Heart right ventricle (tissue), 16 donors: Measurements from ENCODE around the gene VPS13C. TPM values are rescaled to one million over a fixed set of nuclear protein-coding genes. Genes with fewer than 3 reads are reported as not detected.

Source experiments
- ATAC-seq, 8 donors: fragments of 200-7000 bp; cut with Tn5 transposase; one replicate each; pipeline ENCODE4 v1.9.1; 2020; ENCODE audit warnings: mild to moderate bottlenecking in 8 of 8, moderate library complexity in 8 of 8, moderate number of reproducible peaks in 1 of 8
- DNase-seq, 2 donors: peaks; one replicate each; pipeline ENCODE4 v3.0.0-alpha.2; 2020
- H3K27ac ChIP-seq, 10 donors: fragments of 200-600 bp; sonication (generic) in 2 of 10; one replicate each; pipeline versions ENCODE4 v1.5.0 to v1.8.0; 2020 to 2022; ENCODE audit warnings: mild to moderate bottlenecking in 3 of 10
- H3K27me3 ChIP-seq, 7 donors: fragments of 200-600 bp; one replicate each; pipeline ENCODE4 v1.8.0; 2021 to 2022; ENCODE audit warnings: mild to moderate bottlenecking in 2 of 7
- H3K36me3 ChIP-seq, 9 donors: fragments of 200-600 bp; sonication (generic) in 1 of 9; one replicate each; pipeline versions ENCODE4 v1.5.0 to v1.8.0; 2020 to 2022; ENCODE audit warnings: mild to moderate bottlenecking in 2 of 9
- H3K4me1 ChIP-seq, 9 donors: fragments of 200-600 bp; sonication (generic) in 1 of 9; one replicate each; pipeline versions ENCODE4 v1.5.0 to v1.8.0; 2020 to 2022; ENCODE audit warnings: mild to moderate bottlenecking in 4 of 9
- H3K4me3 ChIP-seq, 10 donors: fragments of 200-600 bp; sonication (generic) in 2 of 10; one replicate each; pipeline versions ENCODE4 v1.5.0 to v1.8.0; 2020 to 2022; ENCODE audit warnings: mild to moderate bottlenecking in 7 of 10, moderate library complexity in 2 of 10
- H3K9me3 ChIP-seq, 11 donors: fragments of 200-600 bp in 10 of 11; sonication (generic) in 2 of 11; one replicate each; pipeline versions ENCODE4 v1.5.0 to v1.8.0; 2013 to 2022; ENCODE audit warnings: mild to moderate bottlenecking in 2 of 11, control low read depth in 1 of 11, moderate library complexity in 1 of 11
- CTCF ChIP-seq, 9 donors: fragments of 200-600 bp; sonication (generic) in 2 of 9; IDR thresholded peaks; one replicate each; pipeline versions ENCODE4 v1.5.0 to v1.8.0; 2021 to 2022; ENCODE audit warnings: antibody characterized with exemption in 9 of 9, mild to moderate bottlenecking in 5 of 9, moderate library complexity in 1 of 9
- WGBS, 2 donors: extraction: QIAGEN DNeasy Blood & Tissue Kit; methylation state at CpG; one replicate each; pipeline ENCODE4 v1.1.7; 2013; ENCODE audit warnings: inconsistent platforms in 1 of 2; 5-methylcytosine and 5-hydroxymethylcytosine counted together
- intact Hi-C, 10 donors: fragments of 100-400 bp; cut with DNase I; formaldehyde crosslinking; loops; one replicate each; pipeline versions ENCODE4 v1.11.1 to v1.14.2; 2022
- polyA plus RNA-seq, 2 donors: library from polyadenylated mRNA; stranded (reverse); fragments of 200-250 nt; gene quantifications; one replicate each; pipeline ENCODE4 v1.2.3, GENCODE V29; 2013
- total RNA-seq, 10 donors: library from RNA; stranded (reverse); fragmentation: NEBNext Ultra II Directional in 3 of 10; extraction: Animal tissue kit (Norgen Biotek cat#: 25700) in 3 of 10; gene quantifications; one replicate each; pipeline versions ENCODE4 v1.2.1 to v1.2.4, GENCODE V29; 2021 to 2023
- donor health status: Arrhythmogenic right ventricular cardiomyopathy.
- donor health status: ischemic (EF 13 %, LVEDD 7.1; RV severe dilation, severe dysfunction).
- donor health status: healthy with polysubstance abuse.
- donor health status: DM: no; HTN: yes; CAD: no.
- donor health status: DM: no; HTN: no; CAD: no.
- donor health status: ischemic (EF 25% LVEDD 6.9; RV normal size, moderate dysfunction).
- donor health status: ischemic (EF 25% LVEDD 5.7; RV mildly dilated, moderate dysfunction).
- donor health status: healthy.
- donor health status: DM: yes; HTN: yes; CAD: no.
- donor health status: Ischemic cardiomyopathy.
- donor health status: ischemic (EF 35%, LVEDD 5.7; RV mildly dilated, moderate dysfunction).
- donor health status: nonischemic (EF 11% LVEDD 7.7; RV severe dilation, severe dysfunction).
- donor health status: DM: yes; HTN: yes; CAD: no.
- donor health status: PGD.
- donor health status: ischemic (EF 29% LVEDD 5.4; RV normal size, mild dysfunction).
- donor health status: nonischemic (EF 23%, LVEDD 6.1; RV moderate dilation, normal function).

VPS13C gene
- total and polyA plus RNA-seq, 12 donors, result 7.3 to 59.0 (median 39.6) TPM

- no peak for TF ChIP-seq CTCF (IDR thresholded peaks at IDR 0.05)
- H3K27me3 ChIP-seq, result no peaks in the 10 kb centered on the region
- peaks cover 0 to 10% (median 0%) of the 10 kb centered on the region in 11 donors for H3K9me3 ChIP-seq
- no peak for ATAC-seq
- H3K36me3 ChIP-seq, result peaks cover 0 to 61% (median 8%) of the 10 kb centered on the region in 9 donors
- H3K4me3 ChIP-seq, result no peak overlapping the region
- 68 to 81% methylated on average over 1 of the region's 1 CpG for WGBS, 2 donors
- no peak overlapping the region for H3K27ac ChIP-seq
- intact Hi-C loops, result no loop called here
- no peak for DNase-seq
- H3K4me1 ChIP-seq, result no peaks in the 10 kb centered on the region
Measured at GRCh38 chr15:61997786-61998185, 62.5 kb downstream of the VPS13C start.

- peaks cover 0 to 10% (median 0%) of the 10 kb centered on the region in 11 donors for H3K9me3 ChIP-seq
Measured at GRCh38 chr15:61996056-61996635, 64.1 kb downstream of the VPS13C start.

GRCh38 chr15:61994216-61994615, 66.0 kb downstream of the VPS13C start:
- TF ChIP-seq CTCF (IDR thresholded peaks at IDR 0.05), result no peak
- no peak for DNase-seq
- Histone ChIP-seq H3K27ac (no peak overlapping the region), H3K4me1 (no peaks in the 10 kb centered on the region), H3K36me3 (peaks cover 0 to 74% (median 21%) of the 10 kb centered on the region in 9 donors), H3K4me3 (no peak overlapping the region), H3K9me3 (peaks cover 0 to 10% (median 0%) of the 10 kb centered on the region in 11 donors), H3K27me3 (no peaks in the 10 kb centered on the region)
- 80 to 94% methylated on average over 1 of the region's 1 CpG for WGBS, 2 donors
- no peak for ATAC-seq
- intact Hi-C loops, result no loop called here

More at GRCh38 chr15:61996056-61996635, 64.1 kb downstream of the VPS13C start:
- no peaks in the 10 kb centered on the region for H3K4me1 ChIP-seq
- no peak overlapping the region for H3K27ac ChIP-seq
- WGBS, 2 donors, result 96 to 98% methylated on average over 4 of the region's 4 CpGs
- peaks cover 0 to 74% (median 12%) of the 10 kb centered on the region in 9 donors for H3K36me3 ChIP-seq
- H3K4me3 ChIP-seq, result no peak overlapping the region
- H3K27me3 ChIP-seq, result no peaks in the 10 kb centered on the region
- intact Hi-C loops, result no loop called here
- DNase-seq (no peak), ATAC-seq (no peak)
- TF ChIP-seq CTCF (IDR thresholded peaks at IDR 0.05), result no peak

GRCh38 chr15:61992518-61992917, 67.7 kb downstream of the VPS13C start:
- intact Hi-C loops, result no loop called here
- ATAC-seq (no peak), DNase-seq (no peak)
- H3K27me3 ChIP-seq, result no peaks in the 10 kb centered on the region
- H3K4me3 ChIP-seq, result no peak overlapping the region
- no peak overlapping the region for H3K27ac ChIP-seq
- peaks cover 0 to 79% (median 12%) of the 10 kb centered on the region in 9 donors for H3K36me3 ChIP-seq
- H3K4me1 ChIP-seq, result no peaks in the 10 kb centered on the region
- no peak for TF ChIP-seq CTCF (IDR thresholded peaks at IDR 0.05)
- H3K9me3 ChIP-seq, result peaks cover 0 to 10% (median 0%) of the 10 kb centered on the region in 11 donors
